Thyroid gland (tissue), 4 donors: ENCODE results near the gene RHBDD1.

Experiments used
- CTCF ChIP-seq, 6 experiments: fragments of 200-600 bp in 3 of 6; fragments of 450-650 bp in 3 of 6; sonication (generic) in 3 of 6; IDR thresholded peaks; one replicate each; pipeline ENCODE4 v1.5.1; 2016 to 2019; ENCODE audit warnings: antibody characterized with exemption in 6 of 6, mild to moderate bottlenecking in 2 of 6, inconsistent platforms in 1 of 6, moderate library complexity in 1 of 6
- POLR2A ChIP-seq, 2 donors: fragments of 450-650 bp; IDR thresholded peaks; one replicate each; pipeline ENCODE4 v1.6.1; 2017; ENCODE audit warnings: antibody characterized with exemption in 2 of 2, mild to moderate bottlenecking in 2 of 2, moderate library complexity in 1 of 2

- TF ChIP-seq CTCF (IDR thresholded peaks at IDR 0.05): no peak
- TF ChIP-seq POLR2A (IDR thresholded peaks at IDR 0.05): no peak
Observed at GRCh38 chr2:226894752-226895151, 58.9 kb downstream of the RHBDD1 start.
